Amygdala (tissue), 56 donors: ENCODE data around the gene TRAIP.
"Not testable (repeated sequence)": the region's sequence is repeated elsewhere in the genome, so short reads cannot be mapped to it uniquely, and the experiment has no call there.

ENCODE experiments used
- DNase-seq, 56 donors: peaks; one replicate each; lab custom pipeline; 2025; lab: John Stamatoyannopoulos, UW

Gene TRAIP, protein sequence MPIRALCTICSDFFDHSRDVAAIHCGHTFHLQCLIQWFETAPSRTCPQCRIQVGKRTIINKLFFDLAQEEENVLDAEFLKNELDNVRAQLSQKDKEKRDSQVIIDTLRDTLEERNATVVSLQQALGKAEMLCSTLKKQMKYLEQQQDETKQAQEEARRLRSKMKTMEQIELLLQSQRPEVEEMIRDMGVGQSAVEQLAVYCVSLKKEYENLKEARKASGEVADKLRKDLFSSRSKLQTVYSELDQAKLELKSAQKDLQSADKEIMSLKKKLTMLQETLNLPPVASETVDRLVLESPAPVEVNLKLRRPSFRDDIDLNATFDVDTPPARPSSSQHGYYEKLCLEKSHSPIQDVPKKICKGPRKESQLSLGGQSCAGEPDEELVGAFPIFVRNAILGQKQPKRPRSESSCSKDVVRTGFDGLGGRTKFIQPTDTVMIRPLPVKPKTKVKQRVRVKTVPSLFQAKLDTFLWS

DNA sequence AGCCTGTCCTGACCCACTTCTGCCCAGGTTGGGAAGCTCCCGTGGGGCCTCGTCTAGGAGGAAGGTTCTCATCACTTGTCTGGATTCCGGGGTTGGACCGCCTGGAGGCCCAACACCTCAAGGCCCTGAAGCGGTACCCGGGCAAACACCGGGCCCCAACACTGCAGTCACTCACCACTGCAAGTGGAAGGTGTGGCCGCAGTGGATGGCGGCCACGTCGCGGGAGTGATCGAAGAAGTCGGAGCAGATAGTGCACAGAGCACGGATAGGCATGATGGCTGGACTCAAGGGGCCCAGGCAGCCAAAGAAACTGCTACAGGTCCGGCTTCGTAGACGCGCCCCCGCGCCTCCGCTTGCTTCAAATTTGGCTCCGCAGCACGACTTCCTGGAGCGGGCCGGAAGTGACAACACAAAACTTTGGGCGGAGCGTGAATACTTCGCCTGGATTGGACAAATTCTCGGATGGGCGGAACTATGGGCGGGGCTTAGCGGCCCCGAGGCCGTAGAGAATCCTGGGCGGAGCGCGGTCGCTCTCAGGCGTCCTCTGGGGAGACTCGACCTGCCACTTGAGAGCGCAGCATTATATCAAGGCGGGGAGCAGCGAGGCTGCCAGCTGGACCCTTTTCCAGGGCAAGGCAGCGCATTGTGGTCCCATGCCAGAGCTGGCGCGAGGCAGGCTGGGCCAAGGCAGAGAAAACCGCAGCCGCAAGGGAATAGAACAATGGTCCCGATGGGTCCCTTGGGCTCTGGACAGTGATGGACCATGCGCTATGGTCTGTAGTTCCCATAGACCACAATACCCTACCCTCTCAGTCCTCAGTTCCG, at the start of gene TRAIP:
TSS of gene TRAIP (minus strand) at position 384 of the 825 bp plus-strand sequence. CDS start at position 273, 111 bp downstream.
- peak; percentile 45 to 95 (median 87) for DNase-seq

DNA sequence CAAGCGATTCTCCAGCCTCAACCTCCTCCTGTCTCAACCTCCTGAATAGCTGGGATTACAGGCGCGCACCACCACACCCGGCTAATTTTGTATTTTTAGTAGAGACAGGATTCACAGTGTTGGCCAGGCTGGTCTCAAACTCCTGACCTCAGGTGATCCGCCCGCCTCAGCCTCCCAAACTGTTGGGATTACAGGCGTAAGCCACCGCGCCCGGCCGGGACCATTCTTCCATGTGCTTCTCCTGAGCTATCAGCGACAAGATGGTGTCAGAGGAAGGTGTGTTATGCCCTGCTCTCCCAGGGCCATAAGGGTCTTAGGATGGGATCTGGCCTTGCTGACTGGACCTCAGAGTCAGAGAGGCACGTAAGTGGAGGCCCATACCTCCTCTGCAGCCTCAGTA, 48.1 kb upstream of the TRAIP start:
- not testable (repeated sequence) for DNase-seq

DNA sequence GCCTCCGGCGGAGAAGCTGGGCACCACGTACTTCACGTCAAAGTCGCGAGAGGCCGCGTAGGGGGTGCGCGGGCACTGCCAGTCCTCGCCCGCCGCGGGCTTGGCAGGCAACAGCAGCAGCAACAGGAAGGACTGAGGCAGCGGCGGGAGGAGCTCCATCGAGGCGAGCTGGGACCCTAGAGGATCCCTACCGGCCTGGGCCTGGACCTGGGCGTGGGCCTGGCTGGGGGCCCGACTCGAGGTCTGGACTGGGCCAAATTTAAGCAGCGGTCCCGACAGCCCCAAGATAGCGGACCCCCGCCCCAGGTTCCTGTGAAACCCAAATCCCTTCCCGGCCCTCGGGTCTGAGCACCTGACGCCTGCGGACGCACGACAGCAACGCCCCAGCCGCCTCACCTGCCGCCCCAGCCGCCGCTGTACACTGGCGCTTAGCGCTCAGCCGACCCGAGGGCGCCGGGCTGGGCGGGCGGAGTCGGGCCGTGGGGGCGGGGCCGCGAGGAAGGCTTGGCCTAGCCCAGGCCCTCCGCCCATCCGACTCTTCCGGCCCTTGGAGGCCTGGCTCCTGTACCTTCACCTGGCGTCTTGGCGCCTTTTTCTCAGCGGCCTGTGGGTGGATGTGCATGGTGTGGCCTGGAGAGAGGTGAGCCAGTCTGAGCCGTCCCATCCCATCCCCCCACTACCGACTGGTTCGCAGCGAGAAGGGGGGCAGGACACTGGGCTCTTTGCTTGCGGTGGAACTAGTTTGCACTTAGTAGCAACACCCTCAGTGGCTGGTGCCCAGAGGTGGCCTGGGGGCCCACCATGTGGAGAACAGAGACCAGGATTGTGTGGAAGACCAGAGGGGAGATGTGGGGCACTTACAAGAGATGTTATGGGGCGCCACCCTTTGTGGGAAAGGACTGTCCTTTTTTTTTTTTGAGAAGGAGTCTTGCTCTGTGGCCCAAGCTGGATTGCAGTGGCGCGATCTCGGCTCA, 47.4 kb upstream of the TRAIP start, which contains the start of gene MST1R:
TSS of gene MST1R (minus strand) at position 423 of the 974 bp plus-strand sequence. CDS start at position 159, 264 bp downstream.
- DNase-seq, result peak in 1 of 56 donors; percentile 12

DNA sequence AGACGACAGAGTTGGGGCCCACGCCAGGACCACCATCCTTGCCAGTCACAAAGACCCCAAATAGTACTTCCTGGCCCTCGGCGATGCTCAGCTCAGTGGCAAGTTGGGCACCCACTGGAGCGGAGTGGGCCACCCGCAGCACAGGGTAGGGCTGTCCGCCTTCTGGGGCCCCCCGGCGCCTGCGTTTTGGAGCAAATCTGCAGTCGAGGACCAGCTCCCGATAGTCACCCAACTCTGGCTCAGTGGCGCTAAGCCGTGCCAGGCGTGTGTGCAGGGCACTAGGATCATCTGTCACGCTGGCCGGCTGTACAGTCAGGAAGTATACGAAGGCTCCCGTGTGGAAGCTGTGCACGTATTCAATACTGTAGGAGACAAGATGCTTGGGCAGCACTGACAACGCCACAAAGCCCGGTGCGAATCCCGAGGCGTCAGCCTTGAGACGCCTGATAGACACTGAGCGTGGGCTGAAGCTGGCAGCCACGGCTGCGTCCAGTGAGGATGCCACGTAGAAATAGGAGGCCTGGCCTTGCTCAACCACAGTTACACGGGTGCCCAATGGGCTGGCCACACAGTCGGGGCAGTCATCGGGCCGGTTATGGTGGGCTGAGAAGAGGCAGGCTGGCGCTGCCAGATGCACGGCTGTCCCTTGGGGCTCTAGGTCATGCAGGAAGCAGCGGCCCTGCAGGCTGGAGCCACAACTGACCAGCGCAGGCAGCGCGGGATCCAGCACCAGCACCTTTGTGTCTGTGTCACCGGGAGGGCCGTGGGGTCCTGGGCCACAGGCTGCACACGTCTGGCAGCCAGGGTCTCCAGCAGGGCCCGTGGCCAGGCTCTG, 46.4 kb upstream of the TRAIP start:
- DNase-seq, result no peak

DNA sequence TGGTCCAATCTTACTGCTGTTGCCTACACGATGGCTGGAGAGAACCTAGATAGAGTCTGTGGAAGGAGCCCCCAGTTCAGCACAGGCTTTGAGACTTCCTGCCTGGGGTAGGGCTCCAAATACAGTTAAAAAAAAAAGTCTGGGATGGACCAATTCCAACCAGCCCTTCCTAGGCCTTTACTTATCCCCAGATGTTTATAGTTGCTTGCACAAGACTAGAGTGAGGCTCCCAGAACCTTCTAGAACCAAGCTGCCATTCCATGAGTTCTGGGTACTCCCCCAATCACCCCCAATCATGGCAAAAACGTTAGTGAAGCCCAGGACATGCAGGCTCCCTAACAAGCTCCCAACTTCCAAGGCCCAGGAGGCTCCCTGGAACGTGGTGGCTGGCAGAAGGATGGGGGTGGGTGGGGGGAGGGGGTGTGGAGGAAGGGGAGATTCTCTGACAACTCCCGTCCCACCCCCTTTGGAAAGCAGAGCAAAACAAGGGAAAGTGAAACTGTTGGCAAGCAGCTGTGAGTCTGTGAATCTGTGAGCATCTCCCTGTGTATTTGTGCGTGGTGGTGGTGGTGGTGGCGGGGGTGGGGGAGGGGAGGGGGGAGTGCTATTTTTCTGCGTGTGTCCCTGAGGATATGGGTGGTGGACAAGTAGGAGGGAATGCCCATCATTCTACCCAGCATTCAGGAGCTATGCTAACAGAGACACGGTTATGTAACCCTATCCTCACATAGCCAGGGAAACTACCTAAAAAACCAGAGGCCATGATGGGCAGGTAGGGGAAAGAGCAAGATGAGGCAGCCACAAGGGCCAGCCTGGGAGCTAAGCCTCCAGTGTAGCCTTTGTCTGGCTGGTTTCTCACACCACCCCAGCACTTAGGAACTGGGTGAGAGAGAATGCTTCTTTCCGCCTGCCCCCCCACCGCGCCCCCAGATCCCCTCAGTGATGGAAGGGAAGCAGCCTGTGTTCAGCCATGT, 45.3 kb upstream of the TRAIP start:
- DNase-seq, result peak in 3 of 56 donors; percentile 13 to 62 (median 20)

DNA sequence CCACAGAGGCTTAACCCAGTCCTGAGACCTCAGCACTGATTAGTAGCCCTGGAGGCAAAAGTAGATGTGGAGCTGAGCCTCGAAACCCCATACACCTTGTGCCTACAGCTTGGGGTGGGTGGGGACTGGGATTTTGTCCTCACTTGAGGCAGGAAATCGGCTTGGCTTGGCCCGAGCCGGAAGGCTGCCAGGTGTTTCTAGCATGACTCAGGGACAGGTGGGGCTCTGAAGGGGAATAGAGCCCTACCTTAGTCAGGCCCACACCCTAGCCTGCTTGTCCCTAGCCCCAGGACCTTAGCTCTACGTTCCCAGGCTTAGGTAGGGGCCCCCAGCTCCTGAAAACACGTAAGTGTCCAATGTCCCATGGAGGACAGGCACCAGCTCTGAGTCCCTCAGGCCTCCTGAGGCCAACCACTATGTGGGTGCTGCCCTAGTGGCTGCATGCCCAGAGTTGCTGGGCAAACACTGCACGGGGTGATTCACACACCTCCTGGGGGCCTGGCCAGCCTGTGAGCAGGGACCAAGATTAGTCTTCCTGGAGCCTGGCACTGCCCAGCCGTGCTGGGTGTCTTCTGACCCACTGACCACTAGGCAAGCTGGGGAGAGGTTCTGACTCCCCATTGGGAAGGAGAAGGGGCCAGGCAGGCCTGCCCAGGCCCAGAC, 44.3 kb upstream of the TRAIP start:
- peak in 1 of 56 donors; percentile 19 for DNase-seq

DNA sequence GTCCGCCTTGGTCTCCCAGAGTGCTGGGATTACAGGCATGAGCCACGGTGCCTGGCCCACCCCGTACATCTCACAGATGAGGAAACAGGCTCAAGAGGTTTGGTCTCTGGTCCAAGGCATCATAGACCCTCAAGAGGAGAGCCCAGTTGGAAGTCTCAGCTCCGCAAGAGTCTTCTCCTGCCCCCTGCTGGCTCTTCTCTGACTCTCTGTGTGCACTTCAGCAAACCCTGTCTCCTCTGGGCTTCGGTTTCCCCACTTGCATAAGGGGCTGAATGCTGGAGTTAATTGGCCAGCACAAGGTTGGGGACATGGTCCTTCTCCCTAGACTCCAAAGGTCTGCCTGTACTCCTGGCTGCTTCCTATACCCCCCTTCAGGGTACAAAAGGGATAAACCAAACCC, 43.5 kb upstream of the TRAIP start:
- peak in 2 of 56 donors; percentile 2 to 33 for DNase-seq

DNA sequence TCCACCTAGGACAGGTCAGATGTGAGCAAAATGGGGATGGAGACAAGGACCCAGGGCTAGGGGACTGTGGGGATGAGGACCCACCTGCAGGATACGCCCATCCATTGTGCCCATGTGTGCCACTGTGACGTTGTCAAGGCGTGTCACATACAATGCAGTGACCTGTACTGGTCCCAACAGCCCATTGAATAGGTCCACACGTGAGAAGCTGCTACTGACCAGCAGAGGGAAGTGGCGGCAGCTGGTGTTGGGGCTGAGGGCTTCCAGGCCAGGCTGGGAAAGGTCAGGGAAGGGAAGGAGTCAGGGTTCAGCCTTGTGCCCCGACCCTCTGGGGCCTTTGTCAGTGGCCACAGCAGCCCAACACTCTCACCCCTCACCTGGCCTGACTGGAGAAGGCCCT, 42.6 kb upstream of the TRAIP start:
- no peak for DNase-seq

DNA sequence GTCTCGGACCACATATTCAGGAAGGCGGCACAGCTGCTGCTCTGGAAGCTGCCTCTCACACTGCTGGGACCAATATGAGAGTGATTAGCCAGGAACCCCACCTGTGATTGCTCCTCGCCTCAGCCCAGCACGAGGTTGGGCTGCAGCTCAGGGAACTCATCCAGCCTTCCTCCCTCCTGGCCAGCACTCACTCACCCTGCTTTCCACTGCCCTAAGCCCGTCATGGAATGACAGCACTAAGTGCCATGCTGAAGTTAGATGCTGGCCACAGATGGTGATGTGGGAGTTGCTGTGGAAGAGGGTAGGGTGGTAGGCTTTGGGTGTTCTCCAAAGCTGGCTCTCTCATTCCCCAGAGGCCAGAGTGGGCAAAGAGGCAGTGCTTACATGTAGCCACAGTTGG, 40.0 kb upstream of the TRAIP start:
- DNase-seq, result no peak

DNA sequence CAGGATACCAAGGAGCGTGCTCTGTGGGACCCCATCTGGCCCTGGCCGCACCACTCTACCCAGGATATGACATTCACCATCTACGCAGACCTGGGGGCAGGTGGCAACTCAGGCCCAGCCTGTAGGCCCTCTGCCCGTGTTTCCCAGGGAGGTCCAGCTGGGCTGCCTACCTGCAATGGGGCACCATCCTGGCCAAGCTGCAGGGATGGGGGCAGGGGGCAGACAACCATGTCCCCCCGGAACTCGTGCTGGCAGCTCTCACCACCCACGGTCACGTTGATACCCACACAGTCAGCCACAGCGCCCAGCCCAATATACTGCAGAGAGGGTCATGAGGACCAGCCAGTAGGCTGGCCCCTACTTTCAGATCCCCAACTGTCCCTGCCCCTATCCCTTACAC, 39.4 kb upstream of the TRAIP start:
- DNase-seq, result no peak

DNA sequence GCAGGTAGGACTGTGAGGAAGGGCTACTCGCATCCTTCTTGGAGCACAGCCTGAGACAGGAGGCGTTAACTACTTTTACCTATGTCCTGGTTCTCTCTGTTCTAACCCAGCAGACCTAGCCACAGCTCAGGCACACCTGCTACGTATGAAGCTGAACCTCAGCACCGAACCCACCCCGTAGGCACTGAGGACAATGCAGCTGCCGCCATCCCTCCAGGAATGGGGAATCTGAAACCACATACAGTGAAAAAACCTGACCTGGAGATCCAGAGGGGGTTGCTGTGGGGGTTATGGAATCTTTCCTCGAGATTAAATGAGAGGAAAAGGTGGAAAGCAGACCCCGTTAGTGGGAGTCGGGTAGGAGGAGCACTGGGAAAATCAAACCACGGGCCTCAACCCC, 32.9 kb upstream of the TRAIP start:
- no peak for DNase-seq

DNA sequence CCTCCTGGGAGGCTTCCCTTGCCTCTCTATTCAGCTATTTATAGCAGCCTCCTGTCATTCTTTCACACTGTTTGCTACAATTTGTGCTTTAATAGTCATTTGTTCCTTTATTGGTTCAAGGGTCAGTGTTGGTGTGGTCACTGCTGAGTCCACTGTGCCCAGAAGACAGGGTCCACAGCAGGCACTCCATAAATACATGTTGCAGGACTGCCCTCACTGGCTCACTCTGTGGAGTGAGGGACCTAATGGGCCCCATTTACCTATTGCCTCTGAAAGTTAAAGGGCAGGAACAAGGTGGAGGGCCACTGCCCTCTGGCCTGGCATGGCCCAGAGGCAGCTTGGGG, 30.5 kb upstream of the TRAIP start:
- DNase-seq, result no peak

DNA sequence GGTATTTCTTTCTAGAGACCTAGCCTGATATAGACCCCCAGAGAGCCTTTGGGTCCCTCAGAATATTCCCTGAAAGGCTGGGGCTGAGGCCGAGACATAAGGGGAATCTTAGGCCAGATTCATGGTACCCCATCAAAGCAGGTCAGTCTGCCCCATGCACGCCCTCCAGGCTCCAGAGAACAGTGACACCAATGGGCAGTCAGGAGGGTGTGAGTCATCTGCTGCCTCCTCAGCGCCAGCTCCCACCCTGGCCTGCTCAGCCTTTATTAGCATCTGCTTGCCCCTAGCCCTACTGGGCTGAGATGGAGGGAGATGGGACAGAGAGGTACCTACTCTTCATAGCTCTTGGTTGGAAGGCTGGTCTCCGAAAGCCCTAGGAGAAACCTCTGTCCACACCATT, 27.6 kb upstream of the TRAIP start:
- DNase-seq, result no peak

DNA sequence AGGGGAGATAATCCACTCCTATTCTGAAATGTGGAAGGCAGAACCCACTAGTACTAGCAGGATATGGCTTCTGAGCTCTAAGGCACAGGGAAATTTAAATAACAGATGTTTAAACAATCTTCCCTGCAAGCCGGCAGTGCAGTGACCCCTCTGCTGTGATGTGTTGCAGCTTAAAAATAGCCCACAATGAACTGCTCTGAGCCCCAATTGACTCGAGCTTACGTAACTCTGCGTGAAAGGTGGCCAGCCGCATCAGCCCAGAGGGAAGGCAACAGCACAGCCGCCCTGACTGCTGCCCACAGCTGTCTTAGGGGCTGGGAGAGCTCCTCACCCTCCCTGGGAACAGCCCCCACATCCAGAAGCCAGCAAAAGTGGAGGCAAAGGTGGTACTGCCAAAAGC, 25.8 kb upstream of the TRAIP start:
- DNase-seq, result no peak

DNA sequence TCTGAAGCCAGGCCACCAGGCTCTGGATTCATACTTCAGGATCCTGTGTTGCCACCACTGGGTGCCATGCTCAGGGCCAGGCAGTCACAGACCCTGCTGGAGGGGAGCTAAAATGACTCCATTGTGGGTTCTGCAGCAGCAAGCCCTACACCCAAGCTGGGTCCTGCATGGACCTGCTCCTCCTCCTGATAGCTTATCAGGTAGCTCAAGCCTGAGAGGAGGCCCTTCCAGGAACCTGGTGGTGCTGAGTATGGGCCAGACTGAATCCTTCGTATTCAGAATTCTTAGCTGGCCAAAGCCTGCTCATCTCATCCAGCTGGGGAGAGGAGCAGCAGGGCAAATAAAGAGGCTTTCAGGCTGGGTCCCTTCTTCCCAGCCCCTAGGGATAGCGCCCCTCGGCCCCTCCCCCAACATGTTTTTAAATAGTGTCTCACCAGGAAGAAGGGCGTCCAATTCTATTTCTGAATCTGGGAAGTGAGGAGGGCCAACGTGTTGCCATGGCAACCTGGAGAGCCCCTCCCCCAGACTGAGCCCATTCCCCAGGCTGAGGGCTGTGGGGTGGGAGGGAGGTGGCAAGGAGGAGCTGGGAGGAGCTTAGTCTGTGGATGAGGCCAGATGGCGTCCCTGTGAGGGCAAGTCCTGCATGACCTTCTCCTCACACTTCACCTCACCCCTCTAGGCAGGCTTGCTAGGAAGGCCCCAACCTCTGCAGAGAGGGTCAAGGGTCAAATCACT, 24.4 kb upstream of the TRAIP start:
- DNase-seq, result peak in 2 of 56 donors; percentile 37 to 47

DNA sequence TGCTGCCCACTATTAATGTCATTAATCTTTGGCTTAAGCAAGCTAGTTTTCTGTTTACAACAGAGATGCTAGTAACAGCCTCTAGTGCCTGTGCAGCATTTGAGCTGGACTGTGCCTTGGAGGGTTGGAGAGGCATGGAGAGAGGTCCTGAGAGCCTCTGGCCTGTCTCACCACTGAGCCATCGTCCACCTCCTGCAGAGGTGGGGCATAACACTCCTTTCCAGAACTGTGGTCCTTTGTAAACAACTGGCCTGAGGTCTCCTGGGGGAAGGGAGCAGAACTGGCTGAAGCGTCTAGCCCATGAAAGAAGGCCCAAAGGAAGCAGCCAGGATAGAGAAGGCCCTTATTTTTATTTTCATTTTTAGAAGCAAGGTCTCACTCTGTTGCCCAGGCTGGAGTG, 23.4 kb upstream of the TRAIP start:
- DNase-seq, result no peak

DNA sequence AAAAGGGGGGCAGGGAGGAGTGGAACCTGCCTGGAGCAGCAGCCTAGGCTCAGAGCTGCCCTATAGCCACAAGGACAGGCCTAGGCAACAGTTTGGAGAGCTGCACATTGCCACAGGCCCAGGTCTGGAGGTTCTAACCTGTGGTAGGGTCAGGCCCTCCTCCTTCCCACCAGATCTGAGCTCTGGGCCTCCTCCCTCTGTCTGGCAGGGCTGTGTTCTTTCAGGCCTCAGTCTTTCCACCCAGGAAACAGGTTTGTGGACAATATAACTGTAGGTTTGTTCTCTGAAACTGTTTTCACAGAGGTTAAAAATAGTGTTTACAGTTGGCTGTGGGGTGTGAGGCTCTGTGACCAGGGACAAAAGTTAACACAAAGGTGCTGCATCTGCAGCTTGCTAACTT, 22.3 kb upstream of the TRAIP start:
- DNase-seq, result no peak
